Skeletal muscle tissue (tissue), 4 donors: ENCODE results near the gene TGM1. TPM values are rescaled to one million over a fixed set of nuclear protein-coding genes. Genes with fewer than 3 reads are reported as not detected.
A peak's percentile ranks its signal among the peaks of the same experiment; 100 is the strongest.

ENCODE experiments used
- H3K27ac ChIP-seq: one replicate; pipeline ENCODE4 v1.7.0; 2013; ENCODE audit warnings: mild to moderate bottlenecking, low read depth, low read length, inconsistent platforms
- H3K27me3 ChIP-seq, 3 donors: one replicate each; pipeline ENCODE4 v1.7.0; 2013; ENCODE audit warnings: low read length in 3 of 3; ENCODE audit not compliant: control insufficient read depth in 3 of 3, insufficient read depth in 3 of 3
- H3K36me3 ChIP-seq, 3 donors: one replicate each; pipeline ENCODE4 v1.7.0; 2013; ENCODE audit warnings: low read length in 3 of 3; ENCODE audit not compliant: control insufficient read depth in 3 of 3, insufficient read depth in 3 of 3
- H3K4me1 ChIP-seq, 3 donors: one replicate each; pipeline ENCODE4 v1.7.0; 2013; ENCODE audit warnings: low read length in 3 of 3, mild to moderate bottlenecking in 3 of 3; ENCODE audit not compliant: control insufficient read depth in 3 of 3, insufficient read depth in 3 of 3
- H3K4me3 ChIP-seq, 3 donors: one replicate each; pipeline ENCODE4 v1.7.0; 2013; ENCODE audit warnings: low read length in 3 of 3
- H3K9ac ChIP-seq, 3 donors: one replicate each; pipeline ENCODE4 v1.7.0; 2013; ENCODE audit warnings: low read length in 3 of 3, mild to moderate bottlenecking in 3 of 3, moderate library complexity in 2 of 3, low read depth in 1 of 3
- H3K9me3 ChIP-seq, 3 donors: one replicate each; pipeline ENCODE4 v1.7.0; 2013; ENCODE audit warnings: low read length in 3 of 3; ENCODE audit not compliant: control insufficient read depth in 3 of 3
- total RNA-seq: library from RNA; depleted of rRNA; stranded (reverse); fragments of >200 nt; gene quantifications from one replicate; pipeline ENCODE4 v1.2.3, GENCODE V29; 2014
- donor health status: Osteomylitis.

TGM1 gene
- 0.52 TPM for total RNA-seq

DNA sequence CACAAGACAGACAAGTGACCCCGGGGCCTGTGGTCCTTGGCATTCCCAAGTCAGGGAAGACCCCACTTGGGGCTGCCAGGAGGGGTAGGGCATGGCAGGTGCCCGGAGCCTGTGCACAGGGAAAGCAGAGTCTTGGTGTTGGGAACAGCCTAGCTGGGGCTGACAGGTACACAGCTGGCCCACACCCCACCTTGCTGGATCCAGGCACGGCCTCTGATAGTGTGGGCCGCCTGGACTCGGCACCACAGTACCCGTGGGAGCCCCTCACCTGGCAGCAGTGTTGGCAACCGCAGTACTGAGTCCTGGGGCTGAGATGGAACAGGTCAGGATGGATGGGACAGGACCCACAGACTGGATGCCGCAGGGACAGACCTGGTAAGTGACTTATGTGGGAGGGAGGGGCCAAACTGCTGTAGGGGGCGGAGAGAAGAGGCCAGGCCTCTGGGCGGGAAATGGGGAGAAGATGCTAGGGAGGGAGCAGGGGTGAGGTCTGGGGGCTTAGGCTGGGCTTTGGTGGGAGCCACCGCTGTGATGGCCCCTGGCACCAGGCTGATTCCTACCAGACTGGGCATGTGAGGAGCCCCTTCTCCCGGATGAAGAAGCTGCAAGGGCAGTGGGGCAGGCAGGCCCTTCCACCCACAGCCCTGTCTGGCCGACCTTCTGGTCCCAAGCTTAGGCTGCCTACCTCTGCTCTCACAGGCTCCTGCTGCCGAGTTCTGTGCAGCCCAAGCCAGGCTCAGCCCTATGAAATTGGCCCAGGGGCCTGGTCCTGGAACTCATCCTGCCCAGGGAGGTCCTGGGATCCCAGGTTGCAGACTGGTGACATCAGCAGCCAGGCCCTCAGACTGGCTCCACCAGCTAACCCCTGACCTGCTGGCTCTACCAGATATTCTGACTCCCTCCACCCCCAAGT, at the start of gene TGM1:
TGM1 (minus strand) TSS at position 357 of the 913 bp plus-strand sequence. CDS start 825 bp downstream, outside the sequence.
- no peaks in the 10 kb centered on the region for H3K9me3 ChIP-seq
- H3K36me3 ChIP-seq, result peaks cover 20 to 32% (median 24%) of the 10 kb centered on the region in 3 donors
- no peaks in the 10 kb centered on the region for H3K27me3 ChIP-seq
- H3K27ac ChIP-seq, result no peak within 1 kb of the TSS
- H3K9ac ChIP-seq, result no peak within 1 kb of the TSS
- H3K4me3 ChIP-seq, result no peak within 1 kb of the TSS
- H3K4me1 ChIP-seq, result no peaks in the 10 kb centered on the region

DNA sequence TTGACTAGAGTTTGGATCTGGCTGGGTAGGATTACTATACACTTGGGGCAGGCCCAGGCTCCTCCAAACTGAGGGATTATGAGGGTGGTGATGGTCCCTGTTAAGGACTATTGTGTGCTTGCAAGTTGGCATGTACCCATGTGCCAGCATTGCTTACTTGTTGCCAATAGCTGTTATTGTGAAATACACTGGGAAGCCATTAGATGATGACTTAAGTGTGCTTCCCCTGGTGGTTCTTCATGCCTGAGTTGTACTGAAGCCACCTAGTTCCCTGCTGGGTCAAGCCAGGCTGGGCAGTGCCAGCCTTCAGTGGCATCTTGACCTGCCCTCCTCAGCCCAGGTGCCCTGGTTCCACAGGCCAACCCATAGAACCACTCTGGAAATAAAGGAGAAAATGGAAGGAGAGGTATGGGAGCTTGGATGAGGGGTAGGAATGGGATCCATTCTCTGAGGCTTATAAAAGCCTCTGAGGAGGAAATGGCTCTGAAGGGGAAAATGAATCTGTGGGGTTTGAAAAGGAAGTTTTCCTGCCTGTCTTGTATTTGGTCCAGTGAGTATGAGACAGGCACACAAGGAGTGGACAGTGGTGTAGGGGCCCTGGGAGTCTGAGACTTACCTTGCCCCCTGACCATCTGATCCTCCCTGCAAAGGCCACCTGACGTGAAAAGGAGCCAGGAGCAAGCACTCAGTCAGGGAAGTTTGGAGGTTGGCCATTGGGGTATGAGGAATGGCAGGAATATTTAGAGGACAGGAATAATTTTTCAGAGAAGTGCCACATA, 49.0 kb upstream of the TGM1 start:
- Histone ChIP-seq H3K9me3 (peaks cover 0 to 2% (median 0%) of the 10 kb centered on the region in 3 donors), H3K9ac (peak overlapping the region; percentile 59 to 80 (median 68)), H3K27me3 (peaks cover 5 to 25% (median 20%) of the 10 kb centered on the region in 3 donors), H3K36me3 (peaks cover 3 to 9% (median 7%) of the 10 kb centered on the region in 3 donors), H3K4me3 (peak overlapping the region; percentile 71 to 77 (median 73)), H3K27ac (peak overlapping the region; percentile 69), H3K4me1 (peaks cover 40 to 77% (median 54%) of the 10 kb centered on the region in 3 donors)

DNA sequence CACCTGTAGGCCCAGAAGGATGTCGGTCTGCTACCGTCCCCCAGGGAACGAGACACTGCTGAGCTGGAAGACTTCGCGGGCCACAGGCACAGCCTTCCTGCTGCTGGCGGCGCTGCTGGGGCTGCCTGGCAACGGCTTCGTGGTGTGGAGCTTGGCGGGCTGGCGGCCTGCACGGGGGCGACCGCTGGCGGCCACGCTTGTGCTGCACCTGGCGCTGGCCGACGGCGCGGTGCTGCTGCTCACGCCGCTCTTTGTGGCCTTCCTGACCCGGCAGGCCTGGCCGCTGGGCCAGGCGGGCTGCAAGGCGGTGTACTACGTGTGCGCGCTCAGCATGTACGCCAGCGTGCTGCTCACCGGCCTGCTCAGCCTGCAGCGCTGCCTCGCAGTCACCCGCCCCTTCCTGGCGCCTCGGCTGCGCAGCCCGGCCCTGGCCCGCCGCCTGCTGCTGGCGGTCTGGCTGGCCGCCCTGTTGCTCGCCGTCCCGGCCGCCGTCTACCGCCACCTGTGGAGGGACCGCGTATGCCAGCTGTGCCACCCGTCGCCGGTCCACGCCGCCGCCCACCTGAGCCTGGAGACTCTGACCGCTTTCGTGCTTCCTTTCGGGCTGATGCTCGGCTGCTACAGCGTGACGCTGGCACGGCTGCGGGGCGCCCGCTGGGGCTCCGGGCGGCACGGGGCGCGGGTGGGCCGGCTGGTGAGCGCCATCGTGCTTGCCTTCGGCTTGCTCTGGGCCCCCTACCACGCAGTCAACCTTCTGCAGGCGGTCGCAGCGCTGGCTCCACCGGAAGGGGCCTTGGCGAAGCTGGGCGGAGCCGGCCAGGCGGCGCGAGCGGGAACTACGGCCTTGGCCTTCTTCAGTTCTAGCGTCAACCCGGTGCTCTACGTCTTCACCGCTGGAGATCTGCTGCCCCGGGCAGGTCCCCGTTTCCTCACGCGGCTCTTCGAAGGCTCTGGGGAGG, 47.9 kb upstream of the TGM1 start, which contains the start of gene LTB4R:
LTB4R (plus strand) TSS at position 857 of the 959 bp plus-strand sequence. CDS start 4,150 bp downstream, outside the sequence.
- peaks cover 38 to 69% (median 46%) of the 10 kb centered on the region in 3 donors for H3K4me1 ChIP-seq
- peaks cover 0 to 2% (median 0%) of the 10 kb centered on the region in 3 donors for H3K9me3 ChIP-seq
- peak within 1 kb of the TSS; percentile 59 to 80 (median 68) for H3K9ac ChIP-seq
- peaks cover 0 to 14% (median 10%) of the 10 kb centered on the region in 3 donors for H3K27me3 ChIP-seq
- H3K36me3 ChIP-seq, result peaks cover 12 to 18% (median 16%) of the 10 kb centered on the region in 3 donors
- peak within 1 kb of the TSS; percentile 71 to 77 (median 73) for H3K4me3 ChIP-seq
- H3K27ac ChIP-seq, result peak within 1 kb of the TSS; percentile 69

DNA sequence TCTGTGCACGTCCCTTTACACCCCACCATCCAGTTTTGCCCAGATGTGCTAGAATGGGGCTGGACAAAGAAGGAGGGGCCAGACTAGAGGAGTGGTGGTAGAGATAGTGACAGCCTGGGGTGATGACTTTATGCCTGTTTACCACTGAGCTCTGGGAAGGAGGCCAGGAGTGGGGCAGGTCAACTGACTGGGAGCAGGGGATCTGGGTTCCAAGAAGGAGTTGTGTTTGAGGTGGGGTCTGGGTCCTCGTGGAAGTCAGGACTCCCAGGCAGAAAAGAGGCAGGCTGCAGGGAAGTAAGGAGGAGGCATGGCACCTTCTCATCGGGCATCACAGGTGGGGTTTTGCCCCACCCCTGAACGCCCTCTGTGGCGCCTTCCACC, 47.3 kb upstream of the TGM1 start:
- H3K4me3 ChIP-seq, result peak overlapping the region; percentile 71 to 77 (median 73)
- H3K36me3 ChIP-seq, result peaks cover 19 to 25% (median 23%) of the 10 kb centered on the region in 3 donors
- peak overlapping the region; percentile 59 to 80 (median 68) for H3K9ac ChIP-seq
- peaks cover 33 to 64% (median 43%) of the 10 kb centered on the region in 3 donors for H3K4me1 ChIP-seq
- peak overlapping the region; percentile 69 for H3K27ac ChIP-seq
- peaks cover 0 to 8% (median 3%) of the 10 kb centered on the region in 3 donors for H3K27me3 ChIP-seq
- no peaks in the 10 kb centered on the region for H3K9me3 ChIP-seq

DNA sequence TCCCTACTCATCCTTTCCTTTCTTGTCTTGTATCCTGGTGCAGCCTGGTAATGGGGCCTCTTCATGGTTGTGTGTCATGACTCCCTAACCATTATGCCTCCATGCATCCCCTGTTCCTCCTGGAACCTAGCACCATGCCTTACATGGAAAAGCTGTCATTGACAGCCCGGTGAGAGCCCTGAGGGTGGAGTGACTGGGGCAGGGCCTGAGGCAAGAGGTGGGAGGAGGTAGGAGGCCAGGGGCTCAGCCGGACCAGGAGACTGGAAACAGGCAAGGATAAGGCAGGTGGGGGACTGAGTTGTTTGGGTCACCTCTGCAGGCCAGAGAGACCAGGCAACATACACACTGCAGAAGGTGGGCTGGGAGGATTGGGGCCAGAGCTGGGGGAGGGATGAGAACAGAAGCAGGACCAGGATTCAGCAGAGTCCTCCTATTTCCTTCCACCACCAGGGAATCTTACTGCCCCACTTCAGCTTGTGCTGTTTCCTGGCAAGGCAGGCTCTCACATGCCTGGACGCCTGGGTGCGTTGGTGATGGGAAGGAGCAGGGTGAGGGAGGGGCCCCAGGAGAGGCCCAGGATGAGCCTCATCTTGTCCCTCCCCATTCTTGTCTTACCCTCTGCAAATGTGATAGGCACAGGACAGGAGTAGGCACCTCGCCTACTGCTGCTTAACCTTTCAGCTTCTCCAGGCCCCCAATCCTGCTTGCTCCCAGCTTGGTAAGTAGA, 46.7 kb upstream of the TGM1 start, which contains the start of gene LTB4R2:
LTB4R2 (plus strand) TSS at position 603 of the 727 bp plus-strand sequence. CDS start 525 bp downstream, outside the sequence.
- Histone ChIP-seq H3K27me3 (peaks cover 0 to 8% (median 3%) of the 10 kb centered on the region in 3 donors), H3K4me1 (peaks cover 28 to 59% (median 40%) of the 10 kb centered on the region in 3 donors), H3K36me3 (peaks cover 24 to 30% (median 28%) of the 10 kb centered on the region in 3 donors), H3K27ac (peak within 1 kb of the TSS; percentile 69), H3K4me3 (peak within 1 kb of the TSS; percentile 71 to 77 (median 73)), H3K9me3 (no peaks in the 10 kb centered on the region), H3K9ac (peak within 1 kb of the TSS; percentile 59 to 80 (median 68))

DNA sequence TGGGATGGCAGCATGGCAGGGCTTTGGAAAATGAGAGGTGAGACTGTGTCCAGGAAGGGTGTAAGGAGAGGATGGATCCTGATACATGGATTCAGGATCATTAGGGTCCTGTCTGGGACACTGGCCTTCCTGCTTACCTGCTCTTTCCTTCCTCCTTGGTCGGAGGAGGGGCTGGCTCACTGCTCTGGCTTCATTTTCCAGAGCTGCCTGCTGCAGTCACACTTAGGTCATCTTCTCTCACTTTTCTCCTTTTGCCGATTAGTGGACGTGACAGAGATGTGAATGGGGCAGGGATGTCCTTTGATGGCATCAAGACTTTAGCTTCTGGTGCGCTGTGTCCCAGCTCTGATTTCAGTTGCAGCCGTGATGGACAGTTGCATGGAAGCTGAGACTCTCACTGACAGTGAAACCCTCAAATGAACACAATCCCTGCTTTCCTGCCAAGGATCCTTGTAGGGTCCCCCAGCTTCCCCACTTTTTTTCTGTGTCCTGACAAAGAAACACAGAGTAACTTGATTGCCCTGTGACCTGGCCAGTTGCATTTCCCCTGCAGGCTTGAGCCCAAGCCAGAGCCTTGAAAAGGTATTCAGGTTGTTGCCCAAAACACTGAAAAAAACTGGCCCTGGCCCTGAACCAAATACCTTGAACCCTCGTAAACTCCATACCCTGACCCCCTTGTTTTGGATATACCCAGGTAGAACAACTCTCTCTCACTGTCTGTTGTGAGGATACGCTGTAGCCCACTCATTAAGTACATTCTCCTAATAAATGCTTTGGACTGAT, 45.6 kb upstream of the TGM1 start:
- Histone ChIP-seq H3K9me3 (no peaks in the 10 kb centered on the region), H3K4me1 (peaks cover 25 to 48% (median 30%) of the 10 kb centered on the region in 3 donors), H3K27me3 (no peaks in the 10 kb centered on the region), H3K4me3 (no peak overlapping the region), H3K27ac (no peak overlapping the region), H3K36me3 (peaks cover 36 to 42% (median 40%) of the 10 kb centered on the region in 3 donors), H3K9ac (no peak overlapping the region)

DNA sequence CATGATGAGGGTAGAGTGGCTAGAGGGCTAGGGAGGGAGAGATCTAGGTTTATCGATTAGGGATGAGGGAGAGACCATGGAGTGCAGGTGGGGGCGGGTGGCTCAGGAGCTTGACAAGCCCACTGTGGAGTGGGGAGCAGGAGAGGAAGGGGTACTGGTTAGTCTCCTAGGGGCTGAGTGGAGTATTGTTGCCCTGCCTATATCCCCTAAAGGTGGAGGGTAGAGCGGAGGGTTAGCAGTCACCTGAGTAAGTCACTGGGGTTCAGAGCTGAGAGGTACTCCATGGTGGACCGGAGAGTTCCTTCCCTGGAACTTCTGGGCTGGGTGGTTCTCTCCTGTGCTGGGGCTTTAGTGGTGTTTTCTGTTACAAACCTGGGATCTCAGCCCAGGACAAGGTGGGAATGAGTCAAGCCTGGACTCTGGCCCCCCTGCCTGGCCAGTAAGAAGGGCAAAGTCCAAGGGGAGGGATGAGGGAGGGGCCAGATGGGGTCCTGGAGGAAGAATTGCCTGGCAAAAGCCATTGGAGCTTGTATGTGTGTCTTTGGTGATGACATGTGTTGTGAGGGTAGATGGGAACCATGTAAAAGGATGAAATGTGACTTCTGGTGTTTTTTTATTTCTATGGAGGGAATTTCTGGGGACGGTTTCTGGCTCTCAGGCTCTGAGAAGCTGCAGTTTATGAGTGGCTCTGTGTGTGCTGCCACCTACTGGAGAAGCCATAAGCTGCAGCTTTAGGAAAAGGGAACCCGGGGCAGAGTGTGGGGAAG, 44.8 kb upstream of the TGM1 start, which contains the start of gene CIDEB:
CIDEB (minus strand) TSS at position 403 of the 767 bp plus-strand sequence; CDS start at position 284, 119 bp downstream.
- Histone ChIP-seq H3K9me3 (no peaks in the 10 kb centered on the region), H3K4me3 (no peak within 1 kb of the TSS), H3K27ac (no peak within 1 kb of the TSS), H3K9ac (peak within 1 kb of the TSS in 1 of 3 donors; percentile 40), H3K27me3 (no peaks in the 10 kb centered on the region), H3K4me1 (peaks cover 24 to 41% (median 27%) of the 10 kb centered on the region in 3 donors), H3K36me3 (peaks cover 44 to 48% (median 46%) of the 10 kb centered on the region in 3 donors)
